Measurements from ENCODE around the gene LSAMP.

The LSAMP gene

GRCh38 chr3:116198087-116198486 lies 247.2 kb downstream of the LSAMP start:
- Histone ChIP-seq H3K23ac (ENCODE audit: low read length in 2 of 2) (no peak overlapping the region), H2AK5ac (ENCODE audit: low read length, severe bottlenecking) (no peak overlapping the region), H3K18ac (ENCODE audit: low read depth in 1 of 2, low read length in 2 of 2) (no peak overlapping the region), H2BK5ac (ENCODE audit: low read depth, low read length, poor library complexity, severe bottlenecking) (no peak overlapping the region), H3K9me3 (ENCODE audit: control insufficient read depth, low read length) (no peaks in the 10 kb centered on the region), H3K4me3 (ENCODE audit: insufficient read depth in 1 of 2, low read depth in 1 of 2, low read length in 2 of 2) (no peak overlapping the region), H2AFZ (ENCODE audit: low read depth, low read length) (no peak overlapping the region), H2BK15ac (ENCODE audit: low read depth, poor library complexity, severe bottlenecking) (no peak overlapping the region), H2BK120ac (ENCODE audit: low read depth, low read length) (no peak overlapping the region), H4K91ac (ENCODE audit: low read length) (no peak overlapping the region), H4K8ac (ENCODE audit: low read length) (no peak overlapping the region), H3K27ac (ENCODE audit: low read length, poor library complexity, severe bottlenecking) (no peak overlapping the region), H3K14ac (ENCODE audit: low read length in 2 of 2) (no peak overlapping the region), H3K27me3 (ENCODE audit: control insufficient read depth in 1 of 2, insufficient read depth in 1 of 2, low read length in 2 of 2) (no peaks in the 10 kb centered on the region), H3K36me3 (ENCODE audit: control insufficient read depth in 1 of 2, insufficient read depth in 2 of 2, low read depth in 1 of 2, low read length in 2 of 2) (no peaks in the 10 kb centered on the region), H3K4me2 (ENCODE audit: low read length, poor library complexity, severe bottlenecking) (no peak overlapping the region), H3K4ac (ENCODE audit: low read depth in 1 of 2, low read length in 2 of 2) (no peak overlapping the region), H3K9ac (ENCODE audit: low read length) (no peak overlapping the region), H2BK12ac (ENCODE audit: low read length in 2 of 2) (no peak overlapping the region), H3K79me1 (replicated peaks; ENCODE audit: low read length, poor library complexity, severe bottlenecking) (peaks cover 13% of the 10 kb centered on the region), H3K4me1 (ENCODE audit: control insufficient read depth, insufficient read depth, low read depth, low read length) (peaks cover 5% of the 10 kb centered on the region)
- peak; percentile 57 for DNase-seq
- WGBS: 36% methylated on average over 2 of the region's 2 CpGs

GRCh38 chr3:116192464-116192863 lies 252.8 kb downstream of the LSAMP start:
- Histone ChIP-seq H3K27ac (ENCODE audit: low read length, poor library complexity, severe bottlenecking) (no peak overlapping the region), H3K9me3 (ENCODE audit: control insufficient read depth, low read length) (no peaks in the 10 kb centered on the region), H3K23ac (ENCODE audit: low read length in 2 of 2) (no peak overlapping the region), H2BK15ac (ENCODE audit: low read depth, poor library complexity, severe bottlenecking) (no peak overlapping the region), H2BK5ac (ENCODE audit: low read depth, low read length, poor library complexity, severe bottlenecking) (no peak overlapping the region), H4K8ac (ENCODE audit: low read length) (no peak overlapping the region), H3K4me3 (ENCODE audit: insufficient read depth in 1 of 2, low read depth in 1 of 2, low read length in 2 of 2) (no peak overlapping the region), H3K18ac (ENCODE audit: low read depth in 1 of 2, low read length in 2 of 2) (no peak overlapping the region), H3K27me3 (ENCODE audit: control insufficient read depth in 1 of 2, insufficient read depth in 1 of 2, low read length in 2 of 2) (no peaks in the 10 kb centered on the region), H2BK120ac (ENCODE audit: low read depth, low read length) (no peak overlapping the region), H3K4me1 (ENCODE audit: control insufficient read depth, insufficient read depth, low read depth, low read length) (no peaks in the 10 kb centered on the region), H2BK12ac (ENCODE audit: low read length in 2 of 2) (no peak overlapping the region), H3K79me1 (replicated peaks; ENCODE audit: low read length, poor library complexity, severe bottlenecking) (peaks cover 18% of the 10 kb centered on the region), H3K4me2 (ENCODE audit: low read length, poor library complexity, severe bottlenecking) (no peak overlapping the region), H3K4ac (ENCODE audit: low read depth in 1 of 2, low read length in 2 of 2) (no peak overlapping the region), H3K14ac (ENCODE audit: low read length in 2 of 2) (no peak overlapping the region), H2AK5ac (ENCODE audit: low read length, severe bottlenecking) (no peak overlapping the region), H3K9ac (ENCODE audit: low read length) (no peak overlapping the region), H3K36me3 (ENCODE audit: control insufficient read depth in 1 of 2, insufficient read depth in 2 of 2, low read depth in 1 of 2, low read length in 2 of 2) (no peaks in the 10 kb centered on the region), H2AFZ (ENCODE audit: low read depth, low read length) (no peak overlapping the region), H4K91ac (ENCODE audit: low read length) (no peak overlapping the region)
- no CpG with 5 or more reads among the region's 1 CpG for WGBS
- no peak for DNase-seq

- 84% methylated on average over 2 of the region's 2 CpGs for WGBS
- H4K91ac ChIP-seq (ENCODE audit: low read length): no peak overlapping the region
Measured at GRCh38 chr3:116191409-116191808, 253.9 kb downstream of the LSAMP start.

GRCh38 chr3:116190095-116190494 lies 255.2 kb downstream of the LSAMP start:
- Histone ChIP-seq H3K4me1 (ENCODE audit: control insufficient read depth, insufficient read depth, low read depth, low read length) (no peaks in the 10 kb centered on the region), H3K23ac (ENCODE audit: low read length in 2 of 2) (no peak overlapping the region), H2BK15ac (ENCODE audit: low read depth, poor library complexity, severe bottlenecking) (no peak overlapping the region), H2AFZ (ENCODE audit: low read depth, low read length) (no peak overlapping the region), H3K9ac (ENCODE audit: low read length) (no peak overlapping the region), H3K9me3 (ENCODE audit: control insufficient read depth, low read length) (no peaks in the 10 kb centered on the region), H4K91ac (ENCODE audit: low read length) (no peak overlapping the region), H3K4me2 (ENCODE audit: low read length, poor library complexity, severe bottlenecking) (no peak overlapping the region), H2BK120ac (ENCODE audit: low read depth, low read length) (no peak overlapping the region), H2BK12ac (ENCODE audit: low read length in 2 of 2) (no peak overlapping the region), H3K36me3 (ENCODE audit: control insufficient read depth in 1 of 2, insufficient read depth in 2 of 2, low read depth in 1 of 2, low read length in 2 of 2) (no peaks in the 10 kb centered on the region), H3K27me3 (ENCODE audit: control insufficient read depth in 1 of 2, insufficient read depth in 1 of 2, low read length in 2 of 2) (no peaks in the 10 kb centered on the region), H3K4ac (ENCODE audit: low read depth in 1 of 2, low read length in 2 of 2) (no peak overlapping the region), H2AK5ac (ENCODE audit: low read length, severe bottlenecking) (no peak overlapping the region), H3K18ac (ENCODE audit: low read depth in 1 of 2, low read length in 2 of 2) (no peak overlapping the region), H2BK5ac (ENCODE audit: low read depth, low read length, poor library complexity, severe bottlenecking) (no peak overlapping the region), H3K4me3 (ENCODE audit: insufficient read depth in 1 of 2, low read depth in 1 of 2, low read length in 2 of 2) (no peak overlapping the region), H3K27ac (ENCODE audit: low read length, poor library complexity, severe bottlenecking) (no peak overlapping the region), H3K14ac (ENCODE audit: low read length in 2 of 2) (no peak overlapping the region), H4K8ac (ENCODE audit: low read length) (no peak overlapping the region), H3K79me1 (replicated peaks; ENCODE audit: low read length, poor library complexity, severe bottlenecking) (peaks cover 15% of the 10 kb centered on the region)
- WGBS: no CpG with 5 or more reads among the region's 3 CpGs
- no peak for DNase-seq

More at GRCh38 chr3:116191409-116191808, 253.9 kb downstream of the LSAMP start:
- DNase-seq: peak; percentile 6
- no peak overlapping the region for H3K9ac ChIP-seq (ENCODE audit: low read length)
- H3K14ac ChIP-seq (ENCODE audit: low read length in 2 of 2): no peak overlapping the region
- no peak overlapping the region for H3K18ac ChIP-seq (ENCODE audit: low read depth in 1 of 2, low read length in 2 of 2)
- H3K9me3 ChIP-seq (ENCODE audit: control insufficient read depth, low read length): no peaks in the 10 kb centered on the region
- no peak overlapping the region for H3K23ac ChIP-seq (ENCODE audit: low read length in 2 of 2)
- H2AFZ ChIP-seq (ENCODE audit: low read depth, low read length): no peak overlapping the region
- no peak overlapping the region for H2BK12ac ChIP-seq (ENCODE audit: low read length in 2 of 2)
- no peaks in the 10 kb centered on the region for H3K36me3 ChIP-seq (ENCODE audit: control insufficient read depth in 1 of 2, insufficient read depth in 2 of 2, low read depth in 1 of 2, low read length in 2 of 2)
- H3K27ac ChIP-seq (ENCODE audit: low read length, poor library complexity, severe bottlenecking): no peak overlapping the region
- H3K79me1 ChIP-seq (replicated peaks; ENCODE audit: low read length, poor library complexity, severe bottlenecking): peaks cover 15% of the 10 kb centered on the region
- no peak overlapping the region for H2BK5ac ChIP-seq (ENCODE audit: low read depth, low read length, poor library complexity, severe bottlenecking)
- no peak overlapping the region for H4K8ac ChIP-seq (ENCODE audit: low read length)
- H3K4me3 ChIP-seq (ENCODE audit: insufficient read depth in 1 of 2, low read depth in 1 of 2, low read length in 2 of 2): no peak overlapping the region
- no peak overlapping the region for H3K4me2 ChIP-seq (ENCODE audit: low read length, poor library complexity, severe bottlenecking)
- no peak overlapping the region for H2AK5ac ChIP-seq (ENCODE audit: low read length, severe bottlenecking)
- no peak overlapping the region for H2BK120ac ChIP-seq (ENCODE audit: low read depth, low read length)
- H3K4ac ChIP-seq (ENCODE audit: low read depth in 1 of 2, low read length in 2 of 2): no peak overlapping the region
- no peak overlapping the region for H2BK15ac ChIP-seq (ENCODE audit: low read depth, poor library complexity, severe bottlenecking)
- no peaks in the 10 kb centered on the region for H3K27me3 ChIP-seq (ENCODE audit: control insufficient read depth in 1 of 2, insufficient read depth in 1 of 2, low read length in 2 of 2)
- no peaks in the 10 kb centered on the region for H3K4me1 ChIP-seq (ENCODE audit: control insufficient read depth, insufficient read depth, low read depth, low read length)

Data from mesenchymal stem cell (in vitro differentiated cells and primary cell).